Measurements from ENCODE around the gene CFAP97D1.

- TF ChIP-seq SMC3 (IDR thresholded peaks at IDR 0.05; ENCODE audit: borderline replicate concordance, low read length): no peak
- no peak for TF ChIP-seq CTCF (IDR thresholded peaks at IDR 0.05 in 2 of 3, conservative IDR thresholded peaks at IDR 0.05 in 1 of 3; ENCODE audit: control insufficient read depth in 2 of 3, extremely low read depth in 1 of 3, insufficient read depth in 1 of 3, low read depth in 3 of 3, low read length in 3 of 3)
- TF ChIP-seq, protein P1, sequence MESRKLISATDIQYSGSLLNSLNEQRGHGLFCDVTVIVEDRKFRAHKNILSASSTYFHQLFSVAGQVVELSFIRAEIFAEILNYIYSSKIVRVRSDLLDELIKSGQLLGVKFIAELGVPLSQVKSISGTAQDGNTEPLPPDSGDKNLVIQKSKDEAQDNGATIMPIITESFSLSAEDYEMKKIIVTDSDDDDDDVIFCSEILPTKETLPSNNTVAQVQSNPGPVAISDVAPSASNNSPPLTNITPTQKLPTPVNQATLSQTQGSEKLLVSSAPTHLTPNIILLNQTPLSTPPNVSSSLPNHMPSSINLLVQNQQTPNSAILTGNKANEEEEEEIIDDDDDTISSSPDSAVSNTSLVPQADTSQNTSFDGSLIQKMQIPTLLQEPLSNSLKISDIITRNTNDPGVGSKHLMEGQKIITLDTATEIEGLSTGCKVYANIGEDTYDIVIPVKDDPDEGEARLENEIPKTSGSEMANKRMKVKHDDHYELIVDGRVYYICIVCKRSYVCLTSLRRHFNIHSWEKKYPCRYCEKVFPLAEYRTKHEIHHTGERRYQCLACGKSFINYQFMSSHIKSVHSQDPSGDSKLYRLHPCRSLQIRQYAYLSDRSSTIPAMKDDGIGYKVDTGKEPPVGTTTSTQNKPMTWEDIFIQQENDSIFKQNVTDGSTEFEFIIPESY (IDR thresholded peaks at IDR 0.05): no peak
- no peak for TF ChIP-seq HSF1 (IDR thresholded peaks at IDR 0.05; ENCODE audit: low read depth, low read length)
- TF ChIP-seq BACH1 (IDR thresholded peaks at IDR 0.05; ENCODE audit: borderline replicate concordance): no peak
- TF ChIP-seq RAD51 (IDR thresholded peaks at IDR 0.05): no peak
- no peak for TF ChIP-seq REST (IDR thresholded peaks at IDR 0.05; ENCODE audit: low read depth, low read length)
- no peak for TF ChIP-seq POLR2AphosphoS5 (IDR thresholded peaks at IDR 0.05; ENCODE audit: low read length)
- TF ChIP-seq TAF1 (IDR thresholded peaks at IDR 0.05; ENCODE audit: borderline replicate concordance, low read depth, low read length): no peak
- no peak for TF ChIP-seq EP300 (IDR thresholded peaks at IDR 0.05; ENCODE audit: borderline replicate concordance in 1 of 2, control insufficient read depth in 1 of 2, low read depth in 2 of 2, low read length in 2 of 2)
- TF ChIP-seq KDM1A (IDR thresholded peaks at IDR 0.05; ENCODE audit: borderline replicate concordance): no peak
- no peak for TF ChIP-seq NKRF (conservative IDR thresholded peaks at IDR 0.05)
- TF ChIP-seq RAD21 (IDR thresholded peaks at IDR 0.05; ENCODE audit: insufficient read depth, low read depth, low read length): no peak
Observed at GRCh38 chr17:43805117-43805516, 24.9 kb downstream of the CFAP97D1 start.

Measured in GM12878 (cell line).